B cell (primary cell): ENCODE results near the gene ZNF280D. TPM values are rescaled to one million over a fixed set of nuclear protein-coding genes. Genes with fewer than 3 reads are reported as not detected.

ENCODE experiments used
- ATAC-seq: fragments of 200-7000 bp; cut with Tn5 transposase; one replicate; pipeline ENCODE4 v1.10.0; 2021; ENCODE audit warnings: low read depth, mild to moderate bottlenecking, moderate number of reproducible peaks, moderate library complexity
- CTCF ChIA-PET: fragments of 350-600 bp; sonication (Branson Sonifier 250); formaldehyde crosslinking; loops from one replicate; lab custom pipeline; 2021; ENCODE audit warnings: antibody characterized with exemption, inconsistent platforms; lab: Charles Lee
- POLR2A ChIA-PET: fragments of 350-600 bp; sonication (Branson Sonifier 250); formaldehyde crosslinking; loops from one replicate; lab custom pipeline; 2021; ENCODE audit warnings: antibody characterized with exemption; lab: Charles Lee
- DNase-seq: peaks from one replicate; pipeline ENCODE4 v3.0.0; 2013
- H2AFZ ChIP-seq: 2 replicates; pipeline ENCODE4 v1.6.1; 2012; ENCODE audit warnings: mild to moderate bottlenecking, low read depth, low read length; ENCODE audit not compliant: insufficient read depth, poor library complexity, severe bottlenecking
- H3K27ac ChIP-seq, 2 donors: 1 replicate in 1 of 2; 2 replicates in 1 of 2; pipeline ENCODE4 v1.5.1; 2012 to 2013; ENCODE audit warnings: low read length in 2 of 2, mild to moderate bottlenecking in 2 of 2, moderate library complexity in 1 of 2
- H3K27me3 ChIP-seq, 4 experiments: fragments of 200-600 bp in 1 of 4; sonication (generic) in 1 of 4; replicated peaks in 1 of 4; 1 replicate in 2 of 4; 2 replicates in 2 of 4; pipeline versions ENCODE4 v1.6.1 to v1.7.0; 2013 to 2016; ENCODE audit warnings: low read length in 3 of 4, mild to moderate bottlenecking in 2 of 4, mixed read lengths in 1 of 4, moderate library complexity in 1 of 4; ENCODE audit not compliant: insufficient read depth in 4 of 4, control insufficient read depth in 3 of 4; ENCODE audit errors: control extremely low read depth in 1 of 4
- H3K36me3 ChIP-seq, 2 experiments: replicated peaks in 1 of 2; 1 replicate in 1 of 2; 2 replicates in 1 of 2; pipeline versions ENCODE4 v1.6.1 to v1.7.1; 2013; ENCODE audit warnings: low read length in 1 of 2; ENCODE audit not compliant: insufficient read depth in 2 of 2, control insufficient read depth in 1 of 2; ENCODE audit errors: control extremely low read depth in 1 of 2, extremely low read depth in 1 of 2
- H3K4me1 ChIP-seq, 2 donors: fragments of 200-600 bp in 1 of 2; sonication (generic) in 1 of 2; 1 replicate in 1 of 2; 2 replicates in 1 of 2; pipeline versions ENCODE4 v1.5.1 to v1.6.1; 2013 to 2017; ENCODE audit warnings: low read length in 2 of 2; ENCODE audit not compliant: control insufficient read depth in 2 of 2, insufficient read depth in 2 of 2
- H3K4me2 ChIP-seq: replicated peaks from 2 replicates; pipeline ENCODE3; 2012; ENCODE audit warnings: mild to moderate bottlenecking, low read depth, low read length; ENCODE audit not compliant: poor library complexity, severe bottlenecking
- H3K4me3 ChIP-seq, 5 experiments: fragments of 200-600 bp in 1 of 5; sonication (generic) in 1 of 5; 1 replicate in 3 of 5; 2 replicates in 2 of 5; pipeline versions ENCODE4 v1.5.1 to v1.7.0; 2011 to 2016; ENCODE audit warnings: low read length in 4 of 5, mild to moderate bottlenecking in 4 of 5, low read depth in 2 of 5, control low read depth in 1 of 5, moderate library complexity in 1 of 5; ENCODE audit not compliant: insufficient read depth in 1 of 5; ENCODE audit errors: control extremely low read depth in 1 of 5, extremely low read depth in 1 of 5
- H3K79me2 ChIP-seq: fragments of 200-600 bp; sonication (generic); one replicate; pipeline ENCODE4 v1.6.0; 2016; ENCODE audit warnings: low read length; ENCODE audit not compliant: control insufficient read depth, insufficient read depth
- H3K9ac ChIP-seq: fragments of 200-600 bp; sonication (generic); 2 replicates; pipeline ENCODE4 v1.6.1; 2017; ENCODE audit warnings: mild to moderate bottlenecking, low read length, moderate library complexity
- H3K9me3 ChIP-seq, 3 donors: one replicate each; pipeline versions ENCODE4 v1.6.1 to v1.7.1; 2013; ENCODE audit warnings: low read length in 2 of 3; ENCODE audit not compliant: control insufficient read depth in 2 of 3, insufficient read depth in 1 of 3; ENCODE audit errors: control extremely low read depth in 1 of 3
- H4K20me1 ChIP-seq: 2 replicates; pipeline ENCODE4 v1.6.0; 2012; ENCODE audit warnings: mild to moderate bottlenecking, low read length; ENCODE audit not compliant: insufficient read depth, control insufficient read depth, poor library complexity, severe bottlenecking
- H3K27ac Mint-ChIP-seq: one replicate; pipeline ENCODE4 v1.8.0; 2021; ENCODE audit warnings: mixed read lengths
- H3K27me3 Mint-ChIP-seq: one replicate; pipeline ENCODE4 v1.8.0; 2021; ENCODE audit warnings: mixed read lengths
- H3K4me1 Mint-ChIP-seq: one replicate; pipeline ENCODE4 v1.8.0; 2021; ENCODE audit warnings: mixed read lengths
- H3K4me3 Mint-ChIP-seq: one replicate; pipeline ENCODE4 v1.8.0; 2021; ENCODE audit warnings: mixed read lengths
- H3K9me3 Mint-ChIP-seq: one replicate; pipeline ENCODE4 v1.8.0; 2022; ENCODE audit warnings: mixed read lengths; ENCODE audit not compliant: insufficient read depth
- EZH2 ChIP-seq: IDR thresholded peaks from 2 replicates; pipeline ENCODE4 v1.6.1; 2012; ENCODE audit warnings: borderline replicate concordance, low read depth, mild to moderate bottlenecking, moderate library complexity, low read length; ENCODE audit not compliant: insufficient read depth, poor library complexity, severe bottlenecking
- WGBS: methylation state at CpG from one replicate; pipeline ENCODE4 v1.1.5; 2013; ENCODE audit warnings: missing lambda C conversion rate; ENCODE audit not compliant: insufficient coverage; 5-methylcytosine and 5-hydroxymethylcytosine counted together
- intact Hi-C: fragments of 100-400 bp; cut with micrococcal nuclease; formaldehyde crosslinking; loops from one replicate; pipeline ENCODE4 v1.10.0; 2022
- polyA plus RNA-seq: library from polyadenylated mRNA; depleted of rRNA; stranded (reverse); fragments of >200 nt; gene quantifications from 2 replicates; pipeline ENCODE4 v1.2.3, GENCODE V29; 2012
- total RNA-seq, 2 donors: library from RNA; stranded (reverse); fragments of 120-200 nt in 1 of 2; gene quantifications; 1 replicate in 1 of 2; 2 replicates in 1 of 2; pipeline versions ENCODE4 v1.2.3 to v1.2.4, GENCODE V29; 2013 to 2022
- TF ChIP-seq, protein P1 (sequence below): fragments of 200-600 bp; IDR thresholded peaks from one replicate; pipeline ENCODE4 v1.8.0; 2022; ENCODE audit warnings: antibody characterized with exemption, mild to moderate bottlenecking

Gene ZNF280D
- total and polyA plus RNA-seq, 2 donors (not counting 1 experiment from before 2014, with no cell fraction given): 14.7 to 68.3 TPM

DNA sequence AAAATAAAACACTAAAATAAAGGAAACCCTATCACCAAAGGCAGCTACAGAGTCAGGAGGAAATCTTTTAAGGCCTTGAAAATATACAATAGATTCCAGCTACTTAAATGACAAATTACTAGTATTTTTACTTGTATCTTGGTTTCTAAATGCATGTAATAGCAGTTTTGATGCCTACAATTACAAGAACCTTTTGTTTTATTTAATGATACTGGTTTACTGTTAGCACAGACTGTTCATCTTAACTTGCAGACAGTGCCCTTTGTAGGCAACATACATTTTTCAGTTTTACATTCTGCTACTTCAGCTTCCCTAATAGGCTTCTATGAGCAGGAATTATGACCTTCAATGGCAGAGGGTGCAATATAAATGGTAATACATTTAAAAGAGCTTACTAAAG, 54.1 kb downstream of the ZNF280D start:
- ChIA-PET CTCF (no interaction called here), POLR2A (no interaction called here)
- Mint-ChIP-seq H3K27ac (no peak overlapping the region), H3K9me3 (no peaks in the 10 kb centered on the region), H3K4me3 (no peak overlapping the region), H3K4me1 (no peaks in the 10 kb centered on the region), H3K27me3 (no peaks in the 10 kb centered on the region)
- intact Hi-C loops: no loop called here
- TF ChIP-seq, protein P1, sequence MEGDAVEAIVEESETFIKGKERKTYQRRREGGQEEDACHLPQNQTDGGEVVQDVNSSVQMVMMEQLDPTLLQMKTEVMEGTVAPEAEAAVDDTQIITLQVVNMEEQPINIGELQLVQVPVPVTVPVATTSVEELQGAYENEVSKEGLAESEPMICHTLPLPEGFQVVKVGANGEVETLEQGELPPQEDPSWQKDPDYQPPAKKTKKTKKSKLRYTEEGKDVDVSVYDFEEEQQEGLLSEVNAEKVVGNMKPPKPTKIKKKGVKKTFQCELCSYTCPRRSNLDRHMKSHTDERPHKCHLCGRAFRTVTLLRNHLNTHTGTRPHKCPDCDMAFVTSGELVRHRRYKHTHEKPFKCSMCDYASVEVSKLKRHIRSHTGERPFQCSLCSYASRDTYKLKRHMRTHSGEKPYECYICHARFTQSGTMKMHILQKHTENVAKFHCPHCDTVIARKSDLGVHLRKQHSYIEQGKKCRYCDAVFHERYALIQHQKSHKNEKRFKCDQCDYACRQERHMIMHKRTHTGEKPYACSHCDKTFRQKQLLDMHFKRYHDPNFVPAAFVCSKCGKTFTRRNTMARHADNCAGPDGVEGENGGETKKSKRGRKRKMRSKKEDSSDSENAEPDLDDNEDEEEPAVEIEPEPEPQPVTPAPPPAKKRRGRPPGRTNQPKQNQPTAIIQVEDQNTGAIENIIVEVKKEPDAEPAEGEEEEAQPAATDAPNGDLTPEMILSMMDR: no peak
- no peak for TF ChIP-seq EZH2
- Histone ChIP-seq H3K36me3 (peaks cover 10 to 14% of the 10 kb centered on the region in 2 experiments), H3K27me3 (no peaks in the 10 kb centered on the region), H4K20me1 (no peaks in the 10 kb centered on the region), H3K4me1 (no peaks in the 10 kb centered on the region), H2AFZ (no peak overlapping the region), H3K4me3 (no peak overlapping the region), H3K4me2 (no peak overlapping the region), H3K9ac (no peak overlapping the region), H3K27ac (no peak overlapping the region), H3K9me3 (no peaks in the 10 kb centered on the region), H3K79me2 (no peaks in the 10 kb centered on the region)
- no peak for ATAC-seq
- DNase-seq: no peak

DNA sequence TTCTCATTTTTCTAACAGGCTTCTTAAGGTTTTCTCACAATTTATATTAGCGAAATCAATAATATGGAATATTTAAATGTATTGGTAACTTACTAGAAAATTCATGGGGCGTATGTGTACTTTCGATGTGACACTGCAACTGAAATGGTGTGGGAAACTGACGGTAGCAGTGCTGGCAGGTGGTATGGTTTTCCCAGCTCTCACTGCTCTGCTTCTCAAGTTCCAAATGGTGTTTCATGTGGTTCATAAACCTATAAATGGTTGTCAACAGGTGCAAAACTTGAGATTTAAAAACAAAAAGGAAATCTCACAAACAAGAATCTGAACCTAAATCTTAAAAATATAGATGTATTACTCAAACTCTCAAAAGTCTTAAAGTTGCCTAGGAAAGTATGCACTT, 54.7 kb downstream of the ZNF280D start:
- Mint-ChIP-seq H3K27me3 (no peaks in the 10 kb centered on the region), H3K4me1 (no peaks in the 10 kb centered on the region), H3K4me3 (no peak overlapping the region), H3K27ac (no peak overlapping the region), H3K9me3 (no peaks in the 10 kb centered on the region)
- no peak overlapping the region for H3K27ac ChIP-seq
- H3K27me3 ChIP-seq: no peaks in the 10 kb centered on the region
- peaks cover 10 to 16% of the 10 kb centered on the region in 2 experiments for H3K36me3 ChIP-seq
- H3K4me3 ChIP-seq: no peak overlapping the region
- H3K79me2 ChIP-seq: no peaks in the 10 kb centered on the region
- DNase-seq (no peak), ATAC-seq (no peak)
- CTCF ChIA-PET: no interaction called here
- WGBS: 97% methylated on average over 3 of the region's 4 CpGs
- intact Hi-C loops: no loop called here
- no peaks in the 10 kb centered on the region for H4K20me1 ChIP-seq
- H3K4me1 ChIP-seq: no peaks in the 10 kb centered on the region
- H2AFZ ChIP-seq: no peak overlapping the region
- no peak overlapping the region for H3K4me2 ChIP-seq
- POLR2A ChIA-PET: no interaction called here
- no peaks in the 10 kb centered on the region for H3K9me3 ChIP-seq
- TF ChIP-seq, protein P1: no peak
- TF ChIP-seq EZH2: no peak
- H3K9ac ChIP-seq: no peak overlapping the region
